ENCODE measurements around the gene COL12A1.

- TF ChIP-seq RAD21 (conservative IDR thresholded peaks at IDR 0.05) (no peak), EZH2 (IDR thresholded peaks at IDR 0.05; ENCODE audit: borderline replicate concordance, insufficient read depth, low read length, poor library complexity, severe bottlenecking) (no peak), POLR2AphosphoS5 (IDR thresholded peaks at IDR 0.05) (no peak), EP300 (conservative IDR thresholded peaks at IDR 0.05; ENCODE audit: poor library complexity, severe bottlenecking) (no peak), TAF1 (IDR thresholded peaks at IDR 0.05; ENCODE audit: low read depth) (no peak), MXI1 (conservative IDR thresholded peaks at IDR 0.05; ENCODE audit: poor library complexity, severe bottlenecking) (no peak)
- TF ChIP-seq, protein P1, sequence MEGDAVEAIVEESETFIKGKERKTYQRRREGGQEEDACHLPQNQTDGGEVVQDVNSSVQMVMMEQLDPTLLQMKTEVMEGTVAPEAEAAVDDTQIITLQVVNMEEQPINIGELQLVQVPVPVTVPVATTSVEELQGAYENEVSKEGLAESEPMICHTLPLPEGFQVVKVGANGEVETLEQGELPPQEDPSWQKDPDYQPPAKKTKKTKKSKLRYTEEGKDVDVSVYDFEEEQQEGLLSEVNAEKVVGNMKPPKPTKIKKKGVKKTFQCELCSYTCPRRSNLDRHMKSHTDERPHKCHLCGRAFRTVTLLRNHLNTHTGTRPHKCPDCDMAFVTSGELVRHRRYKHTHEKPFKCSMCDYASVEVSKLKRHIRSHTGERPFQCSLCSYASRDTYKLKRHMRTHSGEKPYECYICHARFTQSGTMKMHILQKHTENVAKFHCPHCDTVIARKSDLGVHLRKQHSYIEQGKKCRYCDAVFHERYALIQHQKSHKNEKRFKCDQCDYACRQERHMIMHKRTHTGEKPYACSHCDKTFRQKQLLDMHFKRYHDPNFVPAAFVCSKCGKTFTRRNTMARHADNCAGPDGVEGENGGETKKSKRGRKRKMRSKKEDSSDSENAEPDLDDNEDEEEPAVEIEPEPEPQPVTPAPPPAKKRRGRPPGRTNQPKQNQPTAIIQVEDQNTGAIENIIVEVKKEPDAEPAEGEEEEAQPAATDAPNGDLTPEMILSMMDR (IDR thresholded peaks at IDR 0.05; ENCODE audit: poor library complexity, severe bottlenecking) = no peak
- TF ChIP-seq, protein P2, sequence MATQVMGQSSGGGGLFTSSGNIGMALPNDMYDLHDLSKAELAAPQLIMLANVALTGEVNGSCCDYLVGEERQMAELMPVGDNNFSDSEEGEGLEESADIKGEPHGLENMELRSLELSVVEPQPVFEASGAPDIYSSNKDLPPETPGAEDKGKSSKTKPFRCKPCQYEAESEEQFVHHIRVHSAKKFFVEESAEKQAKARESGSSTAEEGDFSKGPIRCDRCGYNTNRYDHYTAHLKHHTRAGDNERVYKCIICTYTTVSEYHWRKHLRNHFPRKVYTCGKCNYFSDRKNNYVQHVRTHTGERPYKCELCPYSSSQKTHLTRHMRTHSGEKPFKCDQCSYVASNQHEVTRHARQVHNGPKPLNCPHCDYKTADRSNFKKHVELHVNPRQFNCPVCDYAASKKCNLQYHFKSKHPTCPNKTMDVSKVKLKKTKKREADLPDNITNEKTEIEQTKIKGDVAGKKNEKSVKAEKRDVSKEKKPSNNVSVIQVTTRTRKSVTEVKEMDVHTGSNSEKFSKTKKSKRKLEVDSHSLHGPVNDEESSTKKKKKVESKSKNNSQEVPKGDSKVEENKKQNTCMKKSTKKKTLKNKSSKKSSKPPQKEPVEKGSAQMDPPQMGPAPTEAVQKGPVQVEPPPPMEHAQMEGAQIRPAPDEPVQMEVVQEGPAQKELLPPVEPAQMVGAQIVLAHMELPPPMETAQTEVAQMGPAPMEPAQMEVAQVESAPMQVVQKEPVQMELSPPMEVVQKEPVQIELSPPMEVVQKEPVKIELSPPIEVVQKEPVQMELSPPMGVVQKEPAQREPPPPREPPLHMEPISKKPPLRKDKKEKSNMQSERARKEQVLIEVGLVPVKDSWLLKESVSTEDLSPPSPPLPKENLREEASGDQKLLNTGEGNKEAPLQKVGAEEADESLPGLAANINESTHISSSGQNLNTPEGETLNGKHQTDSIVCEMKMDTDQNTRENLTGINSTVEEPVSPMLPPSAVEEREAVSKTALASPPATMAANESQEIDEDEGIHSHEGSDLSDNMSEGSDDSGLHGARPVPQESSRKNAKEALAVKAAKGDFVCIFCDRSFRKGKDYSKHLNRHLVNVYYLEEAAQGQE (IDR thresholded peaks at IDR 0.05; ENCODE audit: borderline replicate concordance) = no peak
These were observed 38.0 kb downstream of the COL12A1 start for GRCh38 chr6:75167851-75168250.
